GDM1 (cell line): Measurements from ENCODE around the gene TRPV5.
"Not testable (repeated sequence)": the region's sequence is repeated elsewhere in the genome, so short reads cannot be mapped to it uniquely, and the experiment has no call there.

ENCODE experiments used
- DNase-seq: peaks from one replicate; lab custom pipeline; 2025; lab: John Stamatoyannopoulos, UW

TRPV5 gene

DNA sequence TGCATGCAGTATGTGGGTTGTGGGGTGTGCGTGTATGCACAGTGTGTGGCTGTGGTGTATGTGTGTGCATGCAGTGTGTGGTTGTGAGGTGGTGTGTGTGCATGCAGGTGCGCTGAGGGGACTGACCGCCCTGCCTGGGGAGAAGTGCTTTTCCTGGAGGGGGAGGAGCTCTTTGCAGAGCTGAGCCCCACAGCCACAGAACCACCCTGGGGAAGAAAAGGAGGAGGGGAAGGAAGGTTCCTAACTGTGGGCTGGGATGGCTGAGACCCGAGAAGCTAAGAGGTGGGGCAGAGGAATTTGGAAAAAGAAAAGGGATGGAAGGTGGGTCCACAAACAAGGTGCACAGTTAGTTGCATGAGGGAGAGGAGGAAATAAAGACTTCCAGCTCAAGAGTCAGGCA lies at the start of gene TRPV5:
TSS of gene TRPV5 (minus strand) at position 123 of the 400 bp plus-strand sequence. CDS start 287 bp downstream, outside the sequence.
- no peak for DNase-seq

DNA sequence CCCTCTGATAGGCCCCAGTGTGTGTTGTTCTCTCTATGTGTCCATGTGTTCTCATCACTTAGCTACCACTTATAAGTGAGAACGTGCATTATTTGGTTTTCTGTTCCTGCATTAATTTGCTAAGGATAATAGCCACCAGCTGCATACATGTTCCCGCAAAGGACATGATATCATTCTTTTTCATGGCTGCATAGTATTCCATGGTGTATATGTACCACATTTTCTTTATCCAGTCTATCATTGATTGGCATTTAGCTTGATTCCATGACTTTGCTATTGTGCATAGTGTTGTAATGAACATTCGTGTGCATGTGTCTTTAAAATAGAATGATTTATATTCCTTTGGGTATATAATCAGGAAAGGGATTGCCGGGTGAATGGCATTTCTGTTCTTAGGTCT lies 44.9 kb upstream of the TRPV5 start:
- not testable (repeated sequence) for DNase-seq

DNA sequence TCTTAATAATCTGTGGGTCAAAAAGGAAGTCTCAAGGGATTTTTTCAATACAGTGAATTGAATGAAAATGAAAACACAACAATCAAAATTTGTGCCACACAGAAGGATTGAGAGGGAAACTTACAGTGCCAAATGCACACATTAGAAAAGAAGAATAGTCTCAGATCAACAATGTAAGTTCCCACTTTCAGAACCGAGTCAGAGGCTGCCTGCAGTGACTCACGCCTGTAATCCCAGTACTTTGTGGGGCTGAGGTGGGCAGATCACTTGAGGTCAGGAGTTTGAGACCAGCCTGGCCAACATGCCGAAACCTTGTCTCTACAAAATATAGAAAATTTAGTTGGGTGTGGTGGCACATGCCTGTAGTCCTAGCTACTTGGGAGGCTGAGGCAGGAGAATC lies 41.1 kb upstream of the TRPV5 start:
- DNase-seq, result no peak

DNA sequence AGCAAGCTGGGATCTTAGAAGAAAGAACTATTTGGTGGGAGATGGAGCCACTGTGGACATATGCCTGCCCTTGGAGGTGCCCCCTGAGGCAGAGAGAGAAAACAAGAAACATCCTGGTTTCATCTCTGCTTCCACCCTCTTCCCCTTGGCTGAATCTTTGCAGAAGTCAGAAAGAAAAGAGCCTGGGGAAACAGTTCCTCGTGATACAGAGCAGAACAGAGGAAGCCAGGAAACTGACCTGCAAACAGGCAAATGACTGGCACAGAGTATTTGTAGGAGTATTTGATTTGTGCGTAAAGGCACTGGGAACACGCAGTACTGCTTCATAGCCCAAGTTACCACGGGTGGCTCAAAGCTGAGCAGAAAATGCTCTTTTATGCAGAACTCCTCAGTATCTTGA lies 35.6 kb upstream of the TRPV5 start:
- no peak for DNase-seq

DNA sequence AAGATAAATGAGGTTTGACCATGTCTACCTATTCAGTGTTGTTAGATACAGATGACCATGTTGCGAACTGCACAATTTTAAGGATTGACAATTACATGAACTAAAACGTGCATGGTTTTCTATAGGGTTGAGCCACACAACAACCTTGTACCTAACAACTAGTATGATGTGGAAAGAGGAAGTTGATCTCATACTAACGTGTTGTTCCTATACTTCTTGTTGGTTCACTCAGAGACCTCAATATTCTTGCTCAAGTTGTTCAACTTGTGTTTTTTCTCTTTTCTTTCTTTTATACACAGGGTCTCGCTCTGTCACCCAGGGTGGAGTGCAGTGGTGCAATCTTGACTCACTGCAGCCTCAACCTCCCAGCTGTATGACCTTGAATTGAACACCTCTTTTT lies 34.7 kb upstream of the TRPV5 start:
- no peak for DNase-seq

DNA sequence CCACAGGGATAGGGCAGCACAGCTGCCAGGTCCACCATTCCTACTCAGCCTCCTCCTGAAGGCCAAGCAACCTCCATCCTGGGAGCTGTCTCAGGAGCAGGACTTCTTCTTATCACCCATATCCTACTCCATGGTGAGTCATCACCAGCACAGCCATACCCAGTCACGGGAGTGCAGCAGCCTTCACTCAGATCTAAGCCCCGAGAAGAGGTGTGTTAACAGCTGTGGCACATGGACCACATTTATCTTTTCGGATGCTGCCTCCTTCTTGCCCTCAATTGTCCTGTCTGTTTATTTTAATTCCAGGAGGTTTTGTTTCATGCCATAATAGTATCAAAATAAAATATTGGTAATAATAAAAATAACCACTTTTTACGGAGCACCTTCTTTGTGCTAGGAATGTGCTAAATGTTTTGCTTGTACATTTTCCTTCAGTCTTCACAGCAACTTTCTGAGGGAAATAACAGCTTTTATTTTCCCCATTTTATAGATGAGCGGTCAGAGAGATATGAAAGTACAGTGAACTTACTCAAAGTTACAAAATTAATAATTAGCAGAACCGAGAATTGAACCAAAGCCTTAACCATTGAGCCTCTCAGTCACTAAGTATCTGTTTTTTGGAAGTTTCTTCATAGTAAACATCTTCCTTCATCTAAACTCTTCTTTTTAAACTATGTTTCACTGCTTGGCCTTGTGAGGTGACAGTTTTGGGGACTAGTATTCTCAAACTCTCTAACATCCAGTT lies 31.1 kb upstream of the TRPV5 start:
- DNase-seq, result no peak

DNA sequence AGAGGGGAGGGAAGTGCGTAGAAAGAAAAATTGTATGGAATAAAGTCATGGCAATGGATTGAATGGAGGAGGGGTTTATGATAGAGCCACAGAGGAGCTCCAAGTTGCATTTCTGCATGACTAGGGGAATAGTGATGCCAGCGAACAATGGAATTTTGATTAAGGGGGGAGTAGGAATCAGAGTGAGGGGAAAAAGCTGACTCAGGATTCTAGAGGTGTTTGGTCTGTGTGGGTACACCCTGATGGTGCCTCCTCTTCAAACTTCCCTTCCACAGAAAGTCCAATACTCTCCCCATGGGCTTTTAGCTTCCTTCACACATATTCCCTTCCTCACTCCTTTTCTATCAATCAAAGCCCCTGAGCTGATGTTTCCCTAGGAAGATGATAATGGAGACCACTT lies 30.4 kb upstream of the TRPV5 start:
- DNase-seq, result no peak

DNA sequence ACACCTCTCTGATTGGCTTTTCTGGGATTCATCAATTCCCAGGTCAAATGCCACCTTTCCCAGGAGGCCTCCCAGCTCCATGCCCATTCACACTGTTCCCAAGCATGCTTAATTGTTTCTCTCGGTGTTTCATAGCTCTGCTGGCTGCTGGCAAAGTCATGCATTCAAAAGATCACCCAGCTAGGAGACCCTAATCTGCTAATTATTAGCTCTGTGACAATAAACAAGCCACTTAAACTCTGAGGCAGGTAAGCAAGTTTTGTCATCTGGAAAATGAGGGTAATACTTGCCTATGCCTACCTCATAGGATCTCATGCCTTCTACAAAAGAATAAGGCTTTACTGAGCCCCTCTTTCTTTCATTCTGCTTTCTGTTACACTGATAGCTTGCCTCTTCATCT lies 29.4 kb upstream of the TRPV5 start:
- DNase-seq, result no peak

DNA sequence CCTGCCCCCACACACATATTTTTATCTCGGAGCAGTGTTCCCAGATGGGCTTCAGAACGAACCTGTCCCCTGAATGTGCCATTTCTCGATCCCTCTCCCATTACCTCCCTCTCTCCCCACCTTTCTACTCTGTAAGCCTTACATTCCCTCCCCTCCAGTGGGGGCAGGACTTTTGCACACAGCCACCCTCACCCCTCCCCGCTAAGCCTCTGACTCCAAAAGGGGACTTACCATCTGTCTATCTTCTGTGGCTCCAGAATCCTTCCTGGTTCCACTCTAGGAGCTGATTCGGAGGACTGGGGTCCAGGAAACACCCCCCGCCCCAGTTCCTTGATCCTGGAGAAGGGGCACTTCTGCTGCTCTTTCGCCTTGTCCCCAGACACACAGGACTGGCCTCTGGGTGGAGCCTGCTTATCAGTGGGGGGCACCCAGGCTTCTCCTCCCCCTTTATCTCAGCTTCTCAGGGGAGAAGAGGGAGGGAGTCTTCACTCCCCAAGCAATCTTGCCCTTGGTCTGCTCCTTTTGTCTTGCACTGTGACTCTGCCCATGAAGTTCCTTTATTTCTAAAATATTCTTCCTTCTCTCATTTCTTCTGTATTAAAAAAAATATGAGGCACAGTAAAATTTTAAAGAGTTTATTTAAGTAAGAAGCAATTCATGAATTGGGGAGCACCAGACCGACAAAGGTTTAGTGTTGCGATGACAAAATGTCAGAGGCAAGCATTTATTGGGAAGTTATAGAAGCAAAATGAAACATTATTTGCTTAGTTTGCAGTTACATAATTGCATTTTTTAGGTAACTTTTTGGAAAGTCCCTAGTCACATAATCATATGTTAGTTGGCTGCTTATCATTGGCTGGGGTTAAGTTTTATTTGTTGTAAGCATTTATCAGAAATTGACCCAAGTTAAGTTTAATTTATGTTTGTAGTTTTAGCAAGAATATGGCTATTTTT lies 28.7 kb upstream of the TRPV5 start, which contains the start of gene KEL:
TSS of gene KEL (minus strand) at position 391 of the 954 bp plus-strand sequence. CDS start at position 234, 157 bp downstream.
- no peak for DNase-seq

DNA sequence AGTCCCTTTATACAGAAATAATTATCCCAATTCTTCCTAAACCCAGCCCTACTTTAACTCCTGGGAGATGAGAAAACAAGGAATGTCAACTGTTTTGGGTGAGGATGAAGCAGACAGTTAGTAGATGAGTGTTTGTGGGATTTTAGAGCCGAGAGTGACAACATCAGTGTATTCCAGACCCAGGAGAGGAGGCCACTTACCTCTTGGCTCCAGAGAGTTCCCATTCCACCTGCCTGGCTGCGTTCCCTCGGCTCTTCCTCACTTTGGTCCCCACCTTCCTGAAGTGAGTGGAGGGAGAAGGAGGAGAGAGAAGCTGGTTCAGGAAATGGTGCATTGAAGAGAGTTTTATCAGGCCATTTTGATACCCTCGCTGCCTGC lies 28.0 kb upstream of the TRPV5 start:
- DNase-seq, result no peak

DNA sequence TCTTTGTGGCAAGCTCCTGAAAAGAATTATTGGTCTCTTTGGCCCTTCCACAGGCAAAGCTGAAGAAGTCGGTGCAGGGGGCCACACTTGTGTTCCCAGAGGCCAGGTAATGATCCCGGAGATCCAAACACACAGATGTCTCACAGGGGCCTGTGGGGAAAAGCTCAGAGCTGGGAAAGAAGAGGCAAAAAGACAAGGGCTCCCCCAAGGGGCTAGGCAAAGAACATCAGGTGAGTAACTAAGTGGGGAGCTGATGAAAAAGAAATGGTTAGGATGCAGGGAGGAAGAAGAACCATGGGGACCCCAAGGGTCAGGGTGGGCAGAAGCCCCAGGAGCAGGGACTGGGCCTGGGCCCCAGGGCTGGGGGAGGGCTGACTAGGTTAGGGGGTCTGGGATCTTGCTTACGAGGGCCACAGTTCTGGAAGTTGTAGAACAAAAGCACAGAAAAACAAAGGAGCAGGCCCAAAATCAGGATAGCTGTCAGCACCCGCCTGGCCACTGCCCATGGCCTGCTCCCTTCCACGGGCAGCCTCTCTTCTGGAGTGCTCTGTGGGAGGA lies 27.5 kb upstream of the TRPV5 start:
- DNase-seq, result no peak

DNA sequence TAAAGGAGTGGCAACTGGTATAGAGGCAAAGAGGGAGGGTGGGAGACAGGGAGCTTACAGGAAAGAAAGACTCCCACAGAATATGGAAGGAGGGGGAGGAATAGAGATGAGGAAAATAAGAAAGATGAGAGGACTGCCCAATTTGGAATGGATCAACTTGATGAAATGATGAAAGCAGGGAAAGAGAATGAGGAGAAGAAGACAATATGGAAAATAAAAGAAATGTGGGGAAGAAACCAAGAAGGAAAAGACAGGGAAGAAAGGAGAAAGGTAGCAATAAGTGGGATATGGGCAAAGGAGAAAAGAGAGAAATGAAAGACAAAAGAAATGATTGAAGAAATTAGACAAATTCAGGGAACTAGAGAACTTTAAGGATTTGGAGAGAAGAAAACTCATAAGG lies 25.7 kb upstream of the TRPV5 start:
- no peak for DNase-seq

DNA sequence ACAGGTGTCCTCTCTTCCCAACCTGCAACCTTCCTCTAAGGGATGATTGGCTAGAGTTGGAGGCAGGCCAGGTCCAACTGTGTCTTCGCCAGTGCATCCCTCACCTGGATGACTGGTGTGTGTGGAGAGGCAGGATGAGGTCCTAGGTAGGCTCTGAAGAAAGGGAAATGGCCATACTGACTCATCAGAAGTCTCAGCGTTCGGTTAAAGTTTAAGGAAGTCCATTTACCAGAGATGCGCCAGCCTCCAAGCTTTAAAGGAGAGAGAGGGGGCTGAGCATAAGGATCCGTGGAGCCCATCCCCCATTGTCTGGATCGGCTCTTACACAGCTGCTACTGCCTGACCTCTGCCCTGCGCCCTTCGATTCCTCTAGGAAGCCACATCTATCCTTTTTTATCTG lies 24.2 kb upstream of the TRPV5 start:
- DNase-seq, result no peak

DNA sequence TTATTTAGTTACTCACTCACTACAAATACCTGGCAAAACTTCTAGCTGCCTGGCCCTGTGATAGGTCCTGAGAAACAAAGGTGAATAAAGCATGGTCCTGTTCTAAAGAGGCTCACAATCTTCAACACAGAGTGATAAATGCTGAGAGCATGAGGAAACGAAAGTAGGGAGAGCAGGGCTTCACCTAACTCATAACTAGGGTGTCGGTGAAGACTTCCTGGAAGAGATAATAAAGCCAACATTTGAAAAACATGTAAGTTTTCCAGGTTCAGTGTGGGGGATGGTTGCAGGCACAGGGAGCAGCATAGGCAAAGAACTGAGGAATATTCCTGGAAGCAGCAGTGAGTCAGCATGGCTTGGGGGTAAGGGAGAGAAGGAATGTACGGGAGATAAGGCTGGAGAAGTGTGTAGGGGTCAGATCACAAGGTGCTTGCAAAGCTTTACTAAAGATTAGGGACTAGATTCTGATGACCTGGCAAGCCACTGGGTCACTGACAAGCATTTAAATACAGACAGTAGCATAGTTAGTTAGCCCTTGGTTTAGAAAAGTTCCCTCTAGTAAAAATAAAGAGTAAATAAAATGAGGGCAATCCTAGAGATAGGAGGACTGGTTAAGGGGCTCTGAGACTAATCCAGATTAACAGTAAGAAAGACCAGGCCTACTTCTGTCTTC lies 23.5 kb upstream of the TRPV5 start:
- DNase-seq, result no peak

DNA sequence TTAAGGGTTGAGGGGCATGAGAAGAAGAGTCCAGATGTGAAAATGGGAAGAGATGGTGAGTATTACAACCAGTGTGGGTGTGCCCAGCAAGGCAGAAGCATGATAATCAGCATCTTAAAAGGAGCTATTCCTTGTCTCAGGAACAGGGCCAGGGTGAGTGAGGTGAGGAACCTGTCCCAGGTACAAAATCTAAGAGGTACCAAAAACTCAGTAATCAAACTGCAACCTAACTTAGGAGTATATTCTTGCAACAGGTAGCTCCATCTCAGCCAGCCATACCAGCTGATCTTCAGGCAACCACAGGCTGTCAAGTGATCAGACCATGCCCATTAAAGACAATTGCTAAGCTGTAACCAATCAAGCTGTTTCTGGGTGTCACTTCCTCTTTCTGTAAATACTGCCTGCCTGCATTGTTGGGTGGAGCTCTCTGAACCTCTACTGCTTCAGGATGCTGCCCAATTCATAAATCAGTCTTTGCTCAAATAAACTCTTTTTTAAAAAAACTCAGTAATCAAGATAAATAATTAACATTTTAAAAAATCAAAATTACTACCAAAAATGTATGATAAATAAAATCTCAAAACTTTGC lies 21.2 kb upstream of the TRPV5 start:
- no peak for DNase-seq

DNA sequence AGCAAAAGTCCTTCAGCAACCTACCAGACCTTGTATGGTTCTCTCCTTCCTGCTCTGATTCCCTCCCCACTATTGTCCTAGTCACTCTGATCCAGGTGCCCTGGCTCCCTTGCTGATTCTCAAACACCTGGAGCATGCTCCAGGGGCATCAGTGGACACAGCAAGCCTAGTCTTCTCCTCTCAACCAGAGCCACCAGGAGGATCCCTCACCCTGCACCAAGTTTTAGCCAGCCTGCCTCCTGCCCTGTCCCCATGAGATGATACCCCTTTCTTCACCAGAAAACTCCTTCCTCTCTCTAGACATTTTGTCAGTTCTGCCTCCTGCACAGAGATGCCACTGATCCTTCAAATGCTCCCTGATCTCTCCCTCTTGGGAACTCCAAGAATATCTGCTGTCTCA lies 16.7 kb upstream of the TRPV5 start:
- DNase-seq, result no peak

DNA sequence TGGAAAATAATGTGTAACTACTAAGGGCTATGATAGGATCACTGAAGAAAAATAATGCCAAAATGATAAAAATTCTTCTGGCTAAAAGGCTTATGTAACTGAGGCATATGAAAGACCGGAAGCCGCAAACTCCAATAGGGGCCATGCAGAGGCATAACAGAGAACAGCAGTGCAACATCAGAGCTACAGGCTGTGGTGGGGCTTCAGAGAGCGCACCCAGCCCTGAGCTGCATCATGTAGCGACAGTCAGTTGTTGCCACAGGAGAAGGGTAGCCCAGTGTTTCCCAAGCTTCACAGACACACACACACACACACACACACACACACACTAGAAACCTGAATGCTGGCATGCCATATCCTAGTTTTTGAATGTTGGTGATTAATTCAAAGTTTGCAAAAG lies 15.1 kb upstream of the TRPV5 start:
- DNase-seq, result no peak

DNA sequence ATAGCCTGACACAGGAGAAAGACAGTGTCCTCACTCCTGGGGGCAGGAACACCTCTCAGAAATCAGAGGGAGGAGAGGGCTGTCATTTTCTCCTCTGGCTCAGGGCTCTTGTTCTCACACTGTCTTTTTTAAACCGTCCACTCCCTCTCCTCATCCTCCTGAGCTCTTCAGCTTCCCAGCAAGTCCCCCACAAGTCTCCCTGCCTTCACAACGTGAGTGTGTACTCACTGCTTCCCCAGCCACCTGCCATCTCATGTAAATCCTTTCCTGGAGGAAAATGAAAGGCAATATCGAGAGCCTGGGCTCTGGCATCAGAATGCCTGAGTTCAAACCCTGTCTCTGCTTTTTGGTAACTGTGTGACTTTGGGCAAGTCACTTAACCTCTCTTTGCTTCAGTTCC lies 11.5 kb upstream of the TRPV5 start:
- no peak for DNase-seq

DNA sequence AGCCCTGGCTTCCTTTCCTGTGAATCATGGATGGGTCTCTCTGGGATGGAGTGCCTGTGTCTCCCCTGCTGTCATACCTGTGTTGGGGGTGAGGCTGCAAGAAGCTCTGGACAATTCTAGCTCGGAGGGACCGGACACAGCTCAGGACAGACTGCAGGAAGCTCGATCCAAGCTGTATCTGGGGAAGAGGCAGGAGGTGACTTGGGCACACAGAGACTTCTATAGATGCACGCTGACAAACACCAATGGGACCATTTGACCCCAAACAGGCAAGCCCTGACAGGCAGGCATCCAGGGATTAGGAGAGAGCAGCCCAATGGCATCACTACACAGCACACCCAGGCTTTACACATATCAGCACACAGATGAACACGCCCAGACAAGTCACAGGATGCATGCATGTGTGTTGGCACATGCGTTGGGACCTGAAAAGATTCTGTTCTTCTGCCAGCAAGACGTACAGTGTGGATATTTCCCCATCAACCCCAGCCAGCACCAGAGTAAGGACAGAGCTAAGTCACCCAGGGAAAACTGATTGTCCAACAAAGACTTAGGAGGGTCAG lies 10.2 kb upstream of the TRPV5 start:
- no peak for DNase-seq

DNA sequence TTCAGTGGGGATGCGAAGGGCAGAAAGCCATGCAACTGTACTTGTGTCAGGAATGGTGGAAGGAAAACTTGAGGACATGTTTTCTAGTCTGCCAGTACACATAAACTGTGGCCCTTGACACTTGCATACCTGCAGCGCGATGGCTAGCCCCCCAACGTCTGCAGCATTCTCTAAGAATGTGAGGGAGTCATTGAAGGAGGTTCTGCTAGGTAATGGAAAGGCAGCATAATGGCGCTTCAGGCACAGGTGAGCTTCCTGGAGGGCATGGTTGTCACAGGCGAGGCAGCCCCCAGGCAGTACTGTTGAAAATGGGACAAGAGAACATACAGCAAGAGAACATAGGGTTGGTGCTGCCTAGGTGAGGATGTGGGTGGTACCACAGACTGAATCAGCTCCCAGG lies 9.2 kb upstream of the TRPV5 start:
- no peak for DNase-seq

DNA sequence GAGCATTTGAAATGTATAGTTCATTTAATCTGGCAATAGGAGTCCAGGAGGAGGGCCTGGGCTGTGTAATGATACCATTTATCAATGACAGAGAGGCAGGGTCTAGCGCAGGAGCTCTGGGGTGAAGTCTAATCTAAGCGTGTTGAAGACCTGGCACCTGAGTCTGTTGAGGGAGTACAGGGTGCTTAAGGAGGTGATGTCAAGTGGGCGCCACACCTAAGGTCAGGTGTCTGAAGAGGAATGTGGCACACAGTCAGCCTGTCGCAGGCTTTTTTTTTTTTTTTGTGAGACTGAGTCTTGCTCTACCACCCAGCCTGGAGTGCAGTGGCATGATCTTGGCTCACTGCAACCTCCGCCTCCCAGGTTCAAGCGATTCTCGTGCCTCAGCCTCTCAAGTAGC lies 8.0 kb upstream of the TRPV5 start:
- no peak for DNase-seq
